Lower leg skin (tissue), 4 donors: ENCODE data around the gene ITGA11. TPM values are rescaled to one million over a fixed set of nuclear protein-coding genes. Genes with fewer than 3 reads are reported as not detected.

Source experiments
- DNase-seq, 2 donors: peaks; one replicate each; pipeline ENCODE4 v3.0.0-alpha.2; 2019; ENCODE audit warnings: low spot score in 2 of 2
- H3K4me3 ChIP-seq: fragments of 200-600 bp; sonication (generic); 2 replicates; pipeline ENCODE4 v1.5.1; 2017; ENCODE audit warnings: mild to moderate bottlenecking, low read depth; ENCODE audit not compliant: poor library complexity, severe bottlenecking
- POLR2A ChIP-seq, 2 donors: fragments of 450-650 bp; IDR thresholded peaks; one replicate each; pipeline ENCODE4 v1.6.1; 2016 to 2017; ENCODE audit warnings: antibody characterized with exemption in 2 of 2, mild to moderate bottlenecking in 1 of 2, moderate library complexity in 1 of 2
- WGBS, 2 donors: methylation state at CpG; one replicate each; pipeline ENCODE4 v1.1.5; 2018; 5-methylcytosine and 5-hydroxymethylcytosine counted together
- intact Hi-C: fragments of 100-400 bp; cut with DNase I; formaldehyde crosslinking; loops from one replicate; pipeline ENCODE4 v1.15.0; 2023; ENCODE audit warnings: low total_unique reads
- total RNA-seq, 4 donors: library from RNA; depleted of rRNA; stranded (reverse); fragments of >200 nt; gene quantifications; one replicate each; pipeline ENCODE4 v1.1.0, GENCODE V29; 2016
- TF ChIP-seq, protein P1 (sequence below), 3 donors: fragments of 450-650 bp; IDR thresholded peaks; one replicate each; pipeline ENCODE4 v1.5.1; 2016; ENCODE audit warnings: antibody characterized with exemption in 3 of 3, mild to moderate bottlenecking in 3 of 3, moderate library complexity in 2 of 3

The ITGA11 gene
- total RNA-seq, 4 donors from 2014 or later = 0.51 to 3.5 (median 2.0) TPM

DNA sequence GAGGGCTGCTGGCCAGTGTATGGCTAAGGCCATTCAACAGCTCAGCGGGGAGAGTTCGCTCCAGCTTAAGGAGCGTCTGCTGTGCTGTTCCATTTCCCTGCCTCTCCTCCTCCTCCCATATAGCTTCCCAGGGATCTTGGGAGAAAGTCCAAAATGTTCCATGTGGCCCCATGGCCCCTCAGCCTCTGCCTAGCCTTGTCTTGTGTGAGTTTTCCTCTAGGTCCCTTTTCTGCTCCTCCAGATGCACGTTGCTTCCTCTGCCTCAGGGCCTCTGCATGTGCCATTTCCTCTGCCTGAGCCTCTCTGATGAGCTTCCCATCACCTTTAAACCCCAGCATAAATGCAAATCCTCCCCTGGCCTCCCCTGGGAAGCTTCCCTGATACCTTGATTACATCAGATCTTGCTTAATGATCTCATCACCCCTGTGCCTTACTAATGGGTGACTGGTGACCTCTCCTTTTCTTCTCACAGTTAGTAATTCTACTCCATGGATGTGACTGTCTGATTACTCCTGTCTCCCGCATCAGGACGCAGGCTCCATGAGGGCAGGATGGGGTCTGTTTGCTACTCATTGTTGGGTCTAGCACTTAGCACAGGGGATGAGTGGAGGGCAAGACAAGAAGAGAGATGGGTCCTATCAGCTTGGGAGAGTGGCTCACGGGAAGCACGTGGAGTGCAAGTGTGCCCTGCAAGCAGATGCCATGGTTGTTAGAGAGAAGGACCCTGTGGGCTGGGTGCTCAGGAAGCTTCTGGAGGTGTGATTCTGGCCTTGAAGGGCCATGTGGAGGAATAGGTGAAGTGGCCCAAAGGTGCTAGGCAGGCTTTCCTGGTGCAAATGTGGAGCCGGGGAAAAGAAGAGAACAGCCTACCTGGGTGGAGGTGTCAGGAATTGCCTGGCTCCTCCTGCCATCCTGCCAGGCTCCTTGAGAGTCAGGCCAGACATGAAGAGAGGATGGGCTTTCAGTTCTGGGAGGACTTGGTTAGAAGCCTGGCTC is 23.8 kb downstream of the ITGA11 start:
- DNase-seq = peak; percentile 8 to 78

DNA sequence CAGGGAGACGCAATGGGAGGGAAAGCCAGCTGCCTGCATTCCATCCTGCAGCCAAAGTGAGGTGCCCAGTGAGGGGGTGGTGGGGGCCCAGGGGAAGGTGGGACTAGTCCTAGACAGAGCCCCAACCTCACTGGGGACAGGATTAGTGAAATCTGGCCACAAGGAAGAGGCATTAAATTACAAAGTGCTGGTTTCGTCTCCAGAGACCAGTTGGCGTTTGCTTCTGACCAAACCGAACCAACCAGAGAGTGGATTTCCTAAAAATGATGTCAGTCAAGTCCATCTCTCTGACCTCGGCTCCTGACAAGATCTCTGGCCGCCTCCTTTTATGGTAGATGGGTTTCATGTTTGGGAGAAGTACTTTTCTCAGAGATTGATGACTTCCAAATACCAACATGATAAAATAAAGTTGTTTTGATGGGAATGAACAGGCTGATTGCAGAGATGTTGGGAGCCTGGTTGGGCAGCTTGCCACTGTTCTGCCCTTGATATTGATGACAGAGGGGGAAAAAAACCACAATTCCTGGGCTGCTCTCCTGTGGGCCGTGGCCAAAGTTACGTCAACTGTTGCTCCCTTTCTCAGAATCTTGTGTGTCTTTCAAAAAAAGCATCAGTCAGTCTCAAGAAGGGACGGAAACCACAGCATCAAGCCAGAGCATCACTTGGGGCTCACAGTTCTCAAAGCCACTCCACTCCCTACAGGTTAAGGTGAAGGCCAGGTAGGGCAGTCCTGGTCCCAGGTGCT is 24.6 kb downstream of the ITGA11 start:
- WGBS, 2 donors = 72 to 74% methylated on average over 9 of the region's 9 CpGs

More for the DNA sequence above, 23.8 kb downstream of the ITGA11 start:
- intact Hi-C loops = no loop called here
- TF ChIP-seq, protein P1, sequence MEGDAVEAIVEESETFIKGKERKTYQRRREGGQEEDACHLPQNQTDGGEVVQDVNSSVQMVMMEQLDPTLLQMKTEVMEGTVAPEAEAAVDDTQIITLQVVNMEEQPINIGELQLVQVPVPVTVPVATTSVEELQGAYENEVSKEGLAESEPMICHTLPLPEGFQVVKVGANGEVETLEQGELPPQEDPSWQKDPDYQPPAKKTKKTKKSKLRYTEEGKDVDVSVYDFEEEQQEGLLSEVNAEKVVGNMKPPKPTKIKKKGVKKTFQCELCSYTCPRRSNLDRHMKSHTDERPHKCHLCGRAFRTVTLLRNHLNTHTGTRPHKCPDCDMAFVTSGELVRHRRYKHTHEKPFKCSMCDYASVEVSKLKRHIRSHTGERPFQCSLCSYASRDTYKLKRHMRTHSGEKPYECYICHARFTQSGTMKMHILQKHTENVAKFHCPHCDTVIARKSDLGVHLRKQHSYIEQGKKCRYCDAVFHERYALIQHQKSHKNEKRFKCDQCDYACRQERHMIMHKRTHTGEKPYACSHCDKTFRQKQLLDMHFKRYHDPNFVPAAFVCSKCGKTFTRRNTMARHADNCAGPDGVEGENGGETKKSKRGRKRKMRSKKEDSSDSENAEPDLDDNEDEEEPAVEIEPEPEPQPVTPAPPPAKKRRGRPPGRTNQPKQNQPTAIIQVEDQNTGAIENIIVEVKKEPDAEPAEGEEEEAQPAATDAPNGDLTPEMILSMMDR (IDR thresholded peaks at IDR 0.05) = no peak
- TF ChIP-seq POLR2A (IDR thresholded peaks at IDR 0.05) = no peak
- no peak overlapping the region for H3K4me3 ChIP-seq
- 90 to 93% methylated on average over 9 of the region's 9 CpGs for WGBS, 2 donors

DNA sequence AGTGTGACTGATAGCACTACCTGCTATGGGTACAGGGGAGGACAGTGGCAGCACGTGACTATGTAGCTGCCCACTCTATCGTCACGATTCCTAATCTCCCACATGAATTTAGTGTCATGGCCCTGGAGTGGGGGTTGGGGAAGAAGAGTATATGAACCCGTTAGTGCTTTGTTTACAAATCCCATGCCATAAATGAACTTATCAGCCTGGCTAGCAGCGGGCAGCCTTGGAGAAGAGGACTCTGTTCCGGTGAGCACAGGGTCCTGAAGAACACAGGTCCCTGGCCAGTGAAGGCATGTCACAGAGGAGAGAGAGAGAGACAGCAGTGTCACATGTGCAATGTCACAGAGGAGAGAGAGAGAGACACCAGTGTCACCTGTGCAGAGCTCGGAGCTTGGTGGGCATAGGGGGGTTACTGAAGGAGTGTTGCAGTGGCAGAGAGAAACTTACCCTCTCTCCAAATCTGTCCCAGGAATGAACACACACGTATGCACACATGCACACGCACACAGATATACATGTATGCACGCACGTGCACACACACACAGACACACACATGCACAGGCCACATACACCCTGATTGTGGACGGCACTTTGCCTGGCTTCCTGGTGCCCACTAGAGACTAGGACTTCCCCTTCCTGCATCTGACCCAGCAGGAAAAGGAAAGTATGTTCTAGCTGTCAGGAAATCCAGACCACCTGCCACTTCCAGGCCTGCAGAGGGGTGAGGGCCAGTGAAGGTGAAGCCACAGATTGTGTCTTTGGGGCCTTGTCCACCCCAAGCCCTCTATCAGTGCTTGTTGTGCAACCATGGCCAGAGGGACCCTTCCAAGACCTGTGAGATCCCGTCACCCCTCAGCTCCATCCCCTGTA is 26.3 kb downstream of the ITGA11 start:
- intact Hi-C loops = no loop called here
- no peak overlapping the region for H3K4me3 ChIP-seq
- TF ChIP-seq, protein P1 (IDR thresholded peaks at IDR 0.05) = no peak
- no peak for TF ChIP-seq POLR2A (IDR thresholded peaks at IDR 0.05)
- WGBS, 2 donors = 80 to 87% methylated on average over 13 of the region's 13 CpGs
- DNase-seq = peak; percentile 6 to 54

More for the DNA sequence above, 24.6 kb downstream of the ITGA11 start:
- DNase-seq = peak; percentile 21 to 85
- no peak for TF ChIP-seq POLR2A (IDR thresholded peaks at IDR 0.05)
- TF ChIP-seq, protein P1 (IDR thresholded peaks at IDR 0.05) = no peak
- H3K4me3 ChIP-seq = no peak overlapping the region
- intact Hi-C loops = no loop called here

DNA sequence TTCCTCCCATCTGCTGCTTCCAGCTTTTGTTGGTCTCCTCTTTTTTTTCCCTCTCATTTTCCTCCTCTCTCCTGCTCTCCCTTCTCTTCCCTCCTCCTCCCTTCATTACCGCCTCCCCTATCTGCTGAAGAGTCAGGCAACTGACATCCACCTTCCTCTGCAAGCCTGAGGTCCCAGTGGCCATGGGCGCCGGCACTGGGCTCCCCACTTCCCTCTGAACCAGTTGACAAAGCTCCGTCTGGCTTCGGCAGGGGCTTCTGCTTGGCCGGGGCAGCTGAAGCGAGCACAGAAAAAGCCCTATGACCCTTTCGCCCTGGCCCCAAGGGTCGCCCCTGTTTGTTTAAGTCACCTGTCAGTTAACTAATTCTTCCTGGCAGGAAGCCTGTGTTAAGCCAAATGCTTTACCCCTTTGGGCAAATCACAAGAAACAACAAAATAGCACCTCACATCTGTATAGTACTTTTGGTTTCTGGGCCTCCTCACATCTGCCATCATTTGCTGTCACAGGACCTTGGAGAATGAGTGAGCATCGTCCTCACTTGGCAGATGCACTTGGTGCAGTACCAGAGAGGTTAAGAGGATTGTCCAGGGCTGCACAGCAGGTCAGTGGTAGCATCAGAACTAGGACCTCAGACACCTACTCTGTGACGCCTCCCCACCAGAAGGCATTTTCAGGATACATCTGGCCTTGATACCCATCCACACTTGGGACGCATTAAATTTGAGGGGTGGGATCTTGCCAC is 27.7 kb downstream of the ITGA11 start:
- H3K4me3 ChIP-seq = no peak overlapping the region
- peak in 1 of 2 donors; percentile 66 for DNase-seq
- no peak for TF ChIP-seq POLR2A (IDR thresholded peaks at IDR 0.05)
- TF ChIP-seq, protein P1 (IDR thresholded peaks at IDR 0.05) = no peak
- intact Hi-C loops = no loop called here
- 87 to 89% methylated on average over 12 of the region's 12 CpGs for WGBS, 2 donors
